ENCODE measurements around the gene AGMO. TPM values are rescaled to one million over a fixed set of nuclear protein-coding genes. Genes with fewer than 3 reads are reported as not detected.

AGMO gene
- total RNA-seq, 2 donors from 2014 or later: 1.3 to 1.9 TPM

- peak; percentile 66 for DNase-seq (ENCODE audit: low spot score)
- intact Hi-C loops (cut with DNase I): loop anchor here (10.0 kb wide), 2 partner anchors 774 to 784 kb away; no protein-coding TSS in a partner anchor
Measured at GRCh38 chr7:15300986-15301385, 260.8 kb downstream of the AGMO start.

GRCh38 chr7:15292138-15292537 is 269.7 kb downstream of the AGMO start:
- DNase-seq (ENCODE audit: low spot score): no peak
- intact Hi-C loops (cut with DNase I): no loop called here

GRCh38 chr7:15291699-15292098 is 270.1 kb downstream of the AGMO start:
- intact Hi-C loops (cut with DNase I): no loop called here
- no peak for DNase-seq (ENCODE audit: low spot score)

- intact Hi-C loops (cut with DNase I): no loop called here
Measured at GRCh38 chr7:15288741-15289140, 273.1 kb downstream of the AGMO start.

GRCh38 chr7:15284396-15284795 is 277.4 kb downstream of the AGMO start:
- intact Hi-C loops (cut with DNase I): no loop called here
- DNase-seq (ENCODE audit: low spot score): no peak

More at GRCh38 chr7:15288741-15289140, 273.1 kb downstream of the AGMO start:
- DNase-seq (ENCODE audit: low spot score): no peak

- no peak for DNase-seq (ENCODE audit: low spot score)
- intact Hi-C loops (cut with DNase I): no loop called here
Measured at GRCh38 chr7:15280078-15280733, 281.6 kb downstream of the AGMO start.

GRCh38 chr7:15279640-15280039 is 282.2 kb downstream of the AGMO start:
- DNase-seq (ENCODE audit: low spot score): no peak
- intact Hi-C loops (cut with DNase I): no loop called here

GRCh38 chr7:15257689-15258088 is 304.1 kb downstream of the AGMO start:
- no peak for DNase-seq (ENCODE audit: low spot score)
- intact Hi-C loops (cut with DNase I): no loop called here

- DNase-seq (ENCODE audit: low spot score): no peak
Measured at GRCh38 chr7:15252181-15252580, 309.6 kb downstream of the AGMO start.

GRCh38 chr7:15248514-15248913 is 313.3 kb downstream of the AGMO start:
- no peak for DNase-seq (ENCODE audit: low spot score)
- intact Hi-C loops (cut with DNase I): no loop called here

More at GRCh38 chr7:15252181-15252580, 309.6 kb downstream of the AGMO start:
- intact Hi-C loops (cut with DNase I): no loop called here

- intact Hi-C loops (cut with DNase I): no loop called here
- DNase-seq (ENCODE audit: low spot score): no peak
Measured at GRCh38 chr7:15245831-15246230, 316.0 kb downstream of the AGMO start.

- intact Hi-C loops (cut with DNase I): no loop called here
Measured at GRCh38 chr7:15239801-15240200, 322.0 kb downstream of the AGMO start.

GRCh38 chr7:15236952-15237351 is 324.9 kb downstream of the AGMO start:
- intact Hi-C loops (cut with DNase I): no loop called here
- DNase-seq (ENCODE audit: low spot score): no peak

More at GRCh38 chr7:15239801-15240200, 322.0 kb downstream of the AGMO start:
- no peak for DNase-seq (ENCODE audit: low spot score)

- DNase-seq (ENCODE audit: low spot score): no peak
- intact Hi-C loops (cut with DNase I): no loop called here
Measured at GRCh38 chr7:15234431-15234830, 327.4 kb downstream of the AGMO start.

GRCh38 chr7:15228831-15229230 is 333.0 kb downstream of the AGMO start:
- intact Hi-C loops (cut with DNase I): no loop called here

GRCh38 chr7:15225981-15226380 is 335.8 kb downstream of the AGMO start:
- intact Hi-C loops (cut with DNase I): no loop called here
- no peak for DNase-seq (ENCODE audit: low spot score)

More at GRCh38 chr7:15228831-15229230, 333.0 kb downstream of the AGMO start:
- DNase-seq (ENCODE audit: low spot score): no peak

- intact Hi-C loops (cut with DNase I): no loop called here
- DNase-seq (ENCODE audit: low spot score): no peak
Measured at GRCh38 chr7:15219758-15220157, 342.1 kb downstream of the AGMO start.

GRCh38 chr7:15218261-15218660 is 343.6 kb downstream of the AGMO start:
- intact Hi-C loops (cut with DNase I): no loop called here

GRCh38 chr7:15215616-15216015 is 346.2 kb downstream of the AGMO start:
- intact Hi-C loops (cut with DNase I): no loop called here
- DNase-seq (ENCODE audit: low spot score): no peak

More at GRCh38 chr7:15218261-15218660, 343.6 kb downstream of the AGMO start:
- no peak for DNase-seq (ENCODE audit: low spot score)

GRCh38 chr7:15214976-15215375 is 346.8 kb downstream of the AGMO start:
- DNase-seq (ENCODE audit: low spot score): no peak
- intact Hi-C loops (cut with DNase I): no loop called here

GRCh38 chr7:15213093-15213492 is 348.7 kb downstream of the AGMO start:
- DNase-seq (ENCODE audit: low spot score): no peak
- intact Hi-C loops (cut with DNase I): no loop called here
